Psoas muscle (tissue), 8 donors: Measurements from ENCODE around the gene ZNF766. TPM values are rescaled to one million over a fixed set of nuclear protein-coding genes. Genes with fewer than 3 reads are reported as not detected.

Source experiments
- ATAC-seq, 4 donors: fragments of 200-7000 bp; cut with Tn5 transposase; one replicate each; pipeline ENCODE4 v1.9.1; 2020; ENCODE audit warnings: moderate library complexity in 3 of 4, mild to moderate bottlenecking in 2 of 4
- DNase-seq, 2 donors: peaks; one replicate each; pipeline ENCODE4 v3.0.0-alpha.2; 2020
- H3K27ac ChIP-seq: fragments of 200-600 bp; one replicate; pipeline ENCODE4 v1.8.0; 2022
- H3K27me3 ChIP-seq, 3 donors: fragments of 200-600 bp in 1 of 3; one replicate each; pipeline versions ENCODE4 v1.6.1 to v1.8.0; 2013 to 2022; ENCODE audit warnings: low read length in 2 of 3, mild to moderate bottlenecking in 2 of 3, moderate library complexity in 1 of 3; ENCODE audit not compliant: insufficient read depth in 3 of 3
- H3K36me3 ChIP-seq, 2 donors: fragments of 200-600 bp in 1 of 2; one replicate each; pipeline versions ENCODE4 v1.6.1 to v1.8.0; 2013 to 2022; ENCODE audit warnings: low read depth in 1 of 2, mild to moderate bottlenecking in 1 of 2, moderate library complexity in 1 of 2; ENCODE audit not compliant: insufficient read depth in 1 of 2
- H3K4me1 ChIP-seq: fragments of 200-600 bp; one replicate; pipeline ENCODE4 v1.8.0; 2022
- H3K4me3 ChIP-seq: fragments of 200-600 bp; one replicate; pipeline ENCODE4 v1.8.0; 2022; ENCODE audit warnings: mild to moderate bottlenecking
- H3K9me3 ChIP-seq: fragments of 200-600 bp; one replicate; pipeline ENCODE4 v1.8.0; 2022
- WGBS, 3 donors: extraction: QIAGEN DNeasy Blood & Tissue Kit; methylation state at CpG; one replicate each; pipeline versions ENCODE4 v1.1.6 to v1.1.7; 2013; 5-methylcytosine and 5-hydroxymethylcytosine counted together
- intact Hi-C, 2 donors: fragments of 100-400 bp; cut with DNase I; formaldehyde crosslinking; loops; one replicate each; pipeline versions ENCODE4 v1.11.0 to v1.14.2; 2022
- long read RNA-seq, 2 donors: library from polyadenylated mRNA; unstranded; transcript quantifications; one replicate each; pipeline ENCODE4 v2.0.0, GENCODE V29; 2021
- polyA plus RNA-seq, 3 donors: library from polyadenylated mRNA; stranded (reverse); fragments of 200-250 nt; gene quantifications; one replicate each; pipeline ENCODE4 v1.2.3, GENCODE V29; 2013
- total RNA-seq, 4 donors: library from RNA; stranded (reverse); fragmentation: NEBNext Ultra II Directional in 2 of 4; extraction: Animal tissue kit (Norgen Biotek cat#: 25700) in 2 of 4; gene quantifications; one replicate each; pipeline versions ENCODE4 v1.2.1 to v1.2.4, GENCODE V29; 2021 to 2023
- TF ChIP-seq, protein P1 (sequence below): fragments of 200-600 bp; IDR thresholded peaks from one replicate; pipeline ENCODE4 v1.8.0; 2022; ENCODE audit warnings: antibody characterized with exemption
- donor health status: healthy with polysubstance abuse.
- donor health status: DM: no; HTN: no; CAD: no; lungs with moderate emphysema.
- donor health status: Bipolar disorder and iron deficiency.
- donor health status: healthy.
- donor health status: DM: yes; HTN: yes; CAD: no.
- donor health status: DM: no; HTN: no; CAD: no.
- donor health status: DM: no; HTN: no; CAD: no.
- donor health status: DM: yes; HTN: yes; CAD: no.

ZNF766 gene
- 10 to 100 TPM in 2 of 4 donors, 1 to 10 TPM in 2; 6.3 to 10.4 (median 8.8) TPM for total RNA-seq
- polyA plus RNA-seq = 10 to 100 TPM in 1 of 3 donors, 1 to 10 TPM in 2; 3.6 to 10.7 (median 3.8) TPM
- long read RNA-seq, donor 1, full-length matches to known transcripts = 5 of 6 reads
- long read RNA-seq, donor 1, partial matches to known transcripts = 0 of 6 reads
- long read RNA-seq, donor 1, other reads (novel, unspliced or antisense) = 1 of 6 reads
- long read RNA-seq, donor 2, full-length matches to known transcripts = 17 of 21 reads
- long read RNA-seq, donor 2, partial matches to known transcripts = 1 of 21 reads
- long read RNA-seq, donor 2, other reads (novel, unspliced or antisense) = 3 of 21 reads

- DNase-seq (peak; percentile 98 to 99), ATAC-seq (peak; percentile 100)
- H3K4me1 ChIP-seq = peaks cover 17% of the 10 kb centered on the region
- TF ChIP-seq, protein P1, sequence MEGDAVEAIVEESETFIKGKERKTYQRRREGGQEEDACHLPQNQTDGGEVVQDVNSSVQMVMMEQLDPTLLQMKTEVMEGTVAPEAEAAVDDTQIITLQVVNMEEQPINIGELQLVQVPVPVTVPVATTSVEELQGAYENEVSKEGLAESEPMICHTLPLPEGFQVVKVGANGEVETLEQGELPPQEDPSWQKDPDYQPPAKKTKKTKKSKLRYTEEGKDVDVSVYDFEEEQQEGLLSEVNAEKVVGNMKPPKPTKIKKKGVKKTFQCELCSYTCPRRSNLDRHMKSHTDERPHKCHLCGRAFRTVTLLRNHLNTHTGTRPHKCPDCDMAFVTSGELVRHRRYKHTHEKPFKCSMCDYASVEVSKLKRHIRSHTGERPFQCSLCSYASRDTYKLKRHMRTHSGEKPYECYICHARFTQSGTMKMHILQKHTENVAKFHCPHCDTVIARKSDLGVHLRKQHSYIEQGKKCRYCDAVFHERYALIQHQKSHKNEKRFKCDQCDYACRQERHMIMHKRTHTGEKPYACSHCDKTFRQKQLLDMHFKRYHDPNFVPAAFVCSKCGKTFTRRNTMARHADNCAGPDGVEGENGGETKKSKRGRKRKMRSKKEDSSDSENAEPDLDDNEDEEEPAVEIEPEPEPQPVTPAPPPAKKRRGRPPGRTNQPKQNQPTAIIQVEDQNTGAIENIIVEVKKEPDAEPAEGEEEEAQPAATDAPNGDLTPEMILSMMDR = no peak
- no peaks in the 10 kb centered on the region for H3K9me3 ChIP-seq
- H3K27ac ChIP-seq = peak within 1 kb of the TSS; percentile 97
- peaks cover 0 to 12% of the 10 kb centered on the region in 2 donors for H3K36me3 ChIP-seq
- H3K4me3 ChIP-seq = peak within 1 kb of the TSS; percentile 100
- intact Hi-C loops = loop anchor here in 1 of 2 donors (2.0 kb wide), 1 partner anchor 27 kb away; the partner anchor contains the start of gene ZNF480
- no peaks in the 10 kb centered on the region for H3K27me3 ChIP-seq
- WGBS, 3 donors = 0% methylated on average over 68 to 70 of the region's 70 CpGs
These were observed at the start of gene ZNF766 for GRCh38 chr19:52269338-52270261. Gene ZNF766 (plus strand): TSS chr19:52269587. CDS start chr19:52269614, 27 bp downstream.

DNA sequence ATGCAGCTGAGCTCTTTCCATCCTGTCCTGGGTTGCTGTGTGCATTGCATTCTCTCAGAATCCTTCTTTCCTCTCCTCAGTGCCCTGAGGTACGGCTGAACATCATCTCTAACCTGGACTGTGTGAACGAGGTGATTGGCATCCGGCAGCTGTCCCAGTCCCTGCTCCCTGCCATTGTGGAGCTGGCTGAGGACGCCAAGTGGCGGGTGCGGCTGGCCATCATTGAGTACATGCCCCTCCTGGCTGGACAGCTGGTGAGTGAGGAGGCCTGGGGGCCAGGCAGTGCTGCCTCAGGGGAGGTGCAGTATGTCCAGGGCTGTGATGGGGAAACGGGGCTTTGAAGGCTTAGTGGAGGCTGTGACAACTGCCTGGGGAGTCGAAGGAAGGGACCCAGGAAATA is 49.8 kb upstream of the ZNF766 start:
- ATAC-seq = peak; percentile 53 to 69 (median 62)
- H3K36me3 ChIP-seq = peaks cover 19 to 100% of the 10 kb centered on the region in 2 donors
- no peaks in the 10 kb centered on the region for H3K9me3 ChIP-seq
- 33 to 42% (median 37%) methylated on average over 8 of the region's 8 CpGs for WGBS, 3 donors
- intact Hi-C loops = no loop called here
- no peak overlapping the region for H3K4me3 ChIP-seq
- H3K27ac ChIP-seq = no peak overlapping the region
- no peak for DNase-seq
- H3K27me3 ChIP-seq = no peaks in the 10 kb centered on the region
- H3K4me1 ChIP-seq = no peaks in the 10 kb centered on the region
- TF ChIP-seq, protein P1 = no peak

DNA sequence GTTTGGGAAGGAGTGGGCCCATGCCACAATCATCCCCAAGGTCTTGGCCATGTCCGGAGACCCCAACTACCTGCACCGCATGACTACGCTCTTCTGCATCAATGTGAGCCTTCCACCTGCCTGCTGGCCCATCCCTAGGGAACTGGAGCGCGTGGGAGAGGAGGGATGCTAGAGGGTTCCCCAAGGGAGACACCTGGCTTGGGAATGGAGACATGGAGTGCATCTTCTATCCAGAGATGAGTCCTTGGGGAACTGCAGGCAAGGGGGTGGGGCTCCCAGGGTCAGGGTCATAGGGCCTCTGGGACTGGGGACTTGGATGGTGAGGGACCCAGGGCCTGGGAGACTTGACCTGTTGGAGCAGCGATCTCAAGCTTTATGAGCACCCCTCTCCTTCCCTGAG is 48.4 kb upstream of the ZNF766 start:
- no peak for ATAC-seq
- H3K4me3 ChIP-seq = no peak overlapping the region
- 93 to 97% (median 95%) methylated on average over 6 of the region's 6 CpGs for WGBS, 3 donors

GRCh38 chr19:52221831-52222375 is 47.5 kb upstream of the ZNF766 start:
- TF ChIP-seq, protein P1 = no peak
- H3K9me3 ChIP-seq = no peaks in the 10 kb centered on the region
- 93 to 96% (median 93%) methylated on average over 7 of the region's 7 CpGs for WGBS, 3 donors
- no peaks in the 10 kb centered on the region for H3K27me3 ChIP-seq
- H3K27ac ChIP-seq = no peak overlapping the region
- DNase-seq (no peak), ATAC-seq (no peak)
- intact Hi-C loops = no loop called here
- H3K4me1 ChIP-seq = no peaks in the 10 kb centered on the region
- H3K4me3 ChIP-seq = no peak overlapping the region
- H3K36me3 ChIP-seq = peaks cover 17 to 100% of the 10 kb centered on the region in 2 donors

More for the DNA sequence above, 48.4 kb upstream of the ZNF766 start:
- Histone ChIP-seq H3K27me3 (no peaks in the 10 kb centered on the region), H3K36me3 (peaks cover 17 to 100% of the 10 kb centered on the region in 2 donors), H3K27ac (no peak overlapping the region), H3K4me1 (no peaks in the 10 kb centered on the region), H3K9me3 (no peaks in the 10 kb centered on the region)
- intact Hi-C loops = no loop called here
- no peak for DNase-seq
- TF ChIP-seq, protein P1 = no peak
